Esophagus muscularis mucosa (tissue), 4 donors: ENCODE measurements around the gene IGFN1. TPM values are rescaled to one million over a fixed set of nuclear protein-coding genes. Genes with fewer than 3 reads are reported as not detected.

Experiments
- DNase-seq: peaks from one replicate; pipeline ENCODE4 v3.0.0-alpha.2; 2017; ENCODE audit errors: extremely low spot score
- H3K27ac ChIP-seq, 4 donors: fragments of 200-600 bp; sonication (generic); replicated peaks in 1 of 4; 1 replicate in 3 of 4; 2 replicates in 1 of 4; pipeline ENCODE4 v1.5.1; 2016 to 2019; ENCODE audit warnings: mild to moderate bottlenecking in 1 of 4
- H3K27me3 ChIP-seq, 4 donors: fragments of 200-600 bp; sonication (generic); one replicate each; pipeline versions ENCODE4 v1.5.1 to v1.6.0; 2016 to 2019
- H3K36me3 ChIP-seq, 4 donors: fragments of 200-600 bp; sonication (generic); one replicate each; pipeline ENCODE4 v1.5.1; 2016 to 2019
- H3K4me1 ChIP-seq, 4 donors: fragments of 200-600 bp; sonication (generic); one replicate each; pipeline ENCODE4 v1.5.1; 2016 to 2019
- H3K4me3 ChIP-seq, 4 donors: fragments of 200-600 bp; sonication (generic); 1 replicate in 2 of 4; 2 replicates in 2 of 4; pipeline ENCODE4 v1.5.1; 2016 to 2019; ENCODE audit warnings: mild to moderate bottlenecking in 4 of 4, moderate library complexity in 1 of 4
- H3K9me3 ChIP-seq, 4 donors: fragments of 200-600 bp; sonication (generic); 1 replicate in 3 of 4; 2 replicates in 1 of 4; pipeline ENCODE4 v1.5.1; 2016 to 2019
- CTCF ChIP-seq, 3 experiments: fragments of 200-600 bp in 2 of 3; fragments of 450-650 bp in 1 of 3; sonication (generic) in 2 of 3; IDR thresholded peaks; one replicate each; pipeline ENCODE4 v1.5.1; 2017 to 2019; ENCODE audit warnings: antibody characterized with exemption in 3 of 3, mild to moderate bottlenecking in 2 of 3, moderate library complexity in 1 of 3
- EP300 ChIP-seq: sonication (generic); formaldehyde crosslinking; IDR thresholded peaks from one replicate; pipeline ENCODE4 v1.6.1; 2017; ENCODE audit warnings: antibody characterized with exemption
- POLR2A ChIP-seq: fragments of 450-650 bp; IDR thresholded peaks from one replicate; pipeline ENCODE4 v1.6.1; 2017; ENCODE audit warnings: antibody characterized with exemption, moderate library complexity, mild to moderate bottlenecking, low read depth
- POLR2AphosphoS5 ChIP-seq, 2 donors: sonication (generic); formaldehyde crosslinking; IDR thresholded peaks; one replicate each; pipeline ENCODE4 v1.6.1; 2017; ENCODE audit warnings: antibody characterized with exemption in 2 of 2
- WGBS: methylation state at CpG from one replicate; pipeline ENCODE4 v1.1.5; 2018; 5-methylcytosine and 5-hydroxymethylcytosine counted together
- intact Hi-C: fragments of 100-400 bp; cut with DNase I; formaldehyde crosslinking; loops from one replicate; pipeline ENCODE4 v1.15.1; 2023
- total RNA-seq, 4 donors: library from RNA; depleted of rRNA; stranded (reverse); fragments of >200 nt; gene quantifications; one replicate each; pipeline versions ENCODE4 v1.1.0 to v1.2.1, GENCODE V29; 2016

IGFN1 gene
- total RNA-seq, 4 donors from 2014 or later, result not detected

- DNase-seq, result no peak
- intact Hi-C loops, result no loop called here
Observed at GRCh38 chr1:201216395-201217085, 25.9 kb downstream of the IGFN1 start.

GRCh38 chr1:201217146-201217545 lies 26.5 kb downstream of the IGFN1 start:
- intact Hi-C loops, result no loop called here
- Histone ChIP-seq H3K4me3 (no peak overlapping the region), H3K9me3 (no peaks in the 10 kb centered on the region), H3K4me1 (no peaks in the 10 kb centered on the region), H3K27me3 (peaks cover 0 to 6% (median 0%) of the 10 kb centered on the region in 4 donors), H3K36me3 (no peaks in the 10 kb centered on the region), H3K27ac (no peak overlapping the region)
- no peak for DNase-seq
- TF ChIP-seq EP300 (no peak), POLR2A (no peak), POLR2AphosphoS5 (IDR thresholded peaks at IDR 0.05) (no peak), CTCF (IDR thresholded peaks at IDR 0.05) (no peak)
- 90% methylated on average over 12 of the region's 14 CpGs for WGBS

More at GRCh38 chr1:201216395-201217085, 25.9 kb downstream of the IGFN1 start:
- Histone ChIP-seq H3K27me3 (peaks cover 0 to 9% (median 0%) of the 10 kb centered on the region in 4 donors), H3K4me1 (no peaks in the 10 kb centered on the region), H3K36me3 (no peaks in the 10 kb centered on the region), H3K9me3 (no peaks in the 10 kb centered on the region), H3K4me3 (no peak overlapping the region), H3K27ac (no peak overlapping the region)
- 89% methylated on average over 16 of the region's 20 CpGs for WGBS
- TF ChIP-seq POLR2AphosphoS5 (IDR thresholded peaks at IDR 0.05) (no peak), POLR2A (no peak), EP300 (no peak), CTCF (IDR thresholded peaks at IDR 0.05) (no peak)

- Histone ChIP-seq H3K4me1 (no peaks in the 10 kb centered on the region), H3K27me3 (peaks cover 0 to under 1% (median 0%) of the 10 kb centered on the region in 4 donors), H3K9me3 (no peaks in the 10 kb centered on the region), H3K27ac (no peak overlapping the region), H3K36me3 (no peaks in the 10 kb centered on the region), H3K4me3 (no peak overlapping the region)
- intact Hi-C loops, result no loop called here
- DNase-seq, result no peak
- TF ChIP-seq CTCF (IDR thresholded peaks at IDR 0.05), result no peak
- no peak for TF ChIP-seq POLR2A
- no peak for TF ChIP-seq POLR2AphosphoS5 (IDR thresholded peaks at IDR 0.05)
- WGBS, result 86% methylated on average over 3 of the region's 3 CpGs
Observed at GRCh38 chr1:201217851-201218250, 27.2 kb downstream of the IGFN1 start.

- DNase-seq, result no peak
- H3K4me1 ChIP-seq, result no peaks in the 10 kb centered on the region
- H3K36me3 ChIP-seq, result no peaks in the 10 kb centered on the region
- H3K4me3 ChIP-seq, result no peak overlapping the region
- no peak overlapping the region for H3K27ac ChIP-seq
- no peaks in the 10 kb centered on the region for H3K9me3 ChIP-seq
- intact Hi-C loops, result no loop called here
- no peak for TF ChIP-seq POLR2AphosphoS5 (IDR thresholded peaks at IDR 0.05)
- no peaks in the 10 kb centered on the region for H3K27me3 ChIP-seq
- WGBS, result 85% methylated on average over 10 of the region's 10 CpGs
Observed at GRCh38 chr1:201218409-201218808, 27.8 kb downstream of the IGFN1 start.

- DNase-seq, result no peak
- Histone ChIP-seq H3K27ac (no peak overlapping the region), H3K36me3 (no peaks in the 10 kb centered on the region), H3K4me3 (no peak overlapping the region), H3K4me1 (no peaks in the 10 kb centered on the region), H3K27me3 (no peaks in the 10 kb centered on the region), H3K9me3 (no peaks in the 10 kb centered on the region)
- intact Hi-C loops, result loop anchor here (5.0 kb wide), 1 partner anchor 107 kb away; the partner anchor contains the start of gene CACNA1S
- WGBS, result 95% methylated on average over 7 of the region's 7 CpGs
- TF ChIP-seq EP300 (no peak), POLR2AphosphoS5 (IDR thresholded peaks at IDR 0.05) (no peak), CTCF (IDR thresholded peaks at IDR 0.05) (no peak), POLR2A (no peak)
Observed at GRCh38 chr1:201219481-201220387, 29.1 kb downstream of the IGFN1 start.
